BE2C (cell line): ENCODE measurements around the gene EYS.

ENCODE experiments used
- DNase-seq: peaks from one replicate; pipeline ENCODE4 v3.0.0-alpha.2; 2020
- H3K27me3 ChIP-seq: fragments of 250-450 bp; sonication (Bioruptor Pico); 2 replicates; pipeline ENCODE4 v1.5.1; 2020; ENCODE audit warnings: mild to moderate bottlenecking
- H3K36me3 ChIP-seq: fragments of 250-450 bp; sonication (Bioruptor Pico); 2 replicates; pipeline ENCODE4 v1.5.1; 2020; ENCODE audit warnings: mild to moderate bottlenecking
- H3K4me1 ChIP-seq: fragments of 250-450 bp; sonication (Bioruptor Pico); 2 replicates; pipeline ENCODE4 v1.5.1; 2020
- H3K4me3 ChIP-seq: 2 replicates; pipeline ENCODE4 v1.5.1; 2011; ENCODE audit warnings: low read depth, low read length
- H3K9me3 ChIP-seq: fragments of 250-450 bp; sonication (Bioruptor Pico); 2 replicates; pipeline ENCODE4 v1.5.1; 2020
- TF ChIP-seq, protein P1 (sequence below): IDR thresholded peaks from 2 replicates; pipeline ENCODE4 v1.5.1; 2012; ENCODE audit warnings: mild to moderate bottlenecking, low read depth, low read length

EYS gene

DNA sequence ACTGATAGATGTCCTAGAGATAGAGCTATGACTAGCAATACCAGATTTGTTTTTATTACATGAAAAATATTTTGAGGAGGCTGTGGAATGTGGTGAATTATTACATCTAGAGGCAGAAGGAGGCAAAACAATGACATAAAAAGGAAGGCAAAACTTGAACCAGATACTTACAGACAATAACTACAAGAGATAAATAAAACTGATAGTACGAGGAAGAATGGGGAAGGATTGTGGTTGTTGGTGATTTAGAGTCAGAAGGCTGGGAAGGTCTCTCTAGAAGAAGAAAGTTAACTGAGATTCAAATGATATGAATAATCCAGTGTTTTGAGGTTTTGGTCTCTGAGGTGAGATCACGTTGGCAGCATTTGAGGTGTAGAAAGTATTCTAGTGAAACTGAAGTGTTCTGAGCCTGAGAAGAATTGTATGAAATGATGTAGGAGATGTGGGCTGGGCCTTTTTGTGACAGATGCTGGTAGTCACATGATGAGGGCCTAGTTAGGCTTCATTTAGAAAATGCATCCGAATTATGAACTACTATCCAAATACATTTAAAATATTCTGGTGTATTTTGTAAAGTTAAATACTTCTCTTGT is 589.1 kb downstream of the EYS start:
- H3K9me3 ChIP-seq, result no peaks in the 10 kb centered on the region
- no peaks in the 10 kb centered on the region for H3K36me3 ChIP-seq
- DNase-seq, result no peak
- no peaks in the 10 kb centered on the region for H3K27me3 ChIP-seq
- no peak overlapping the region for H3K4me3 ChIP-seq
- no peaks in the 10 kb centered on the region; the same call in none of the 2 replicates for H3K4me1 ChIP-seq
- TF ChIP-seq, protein P1, sequence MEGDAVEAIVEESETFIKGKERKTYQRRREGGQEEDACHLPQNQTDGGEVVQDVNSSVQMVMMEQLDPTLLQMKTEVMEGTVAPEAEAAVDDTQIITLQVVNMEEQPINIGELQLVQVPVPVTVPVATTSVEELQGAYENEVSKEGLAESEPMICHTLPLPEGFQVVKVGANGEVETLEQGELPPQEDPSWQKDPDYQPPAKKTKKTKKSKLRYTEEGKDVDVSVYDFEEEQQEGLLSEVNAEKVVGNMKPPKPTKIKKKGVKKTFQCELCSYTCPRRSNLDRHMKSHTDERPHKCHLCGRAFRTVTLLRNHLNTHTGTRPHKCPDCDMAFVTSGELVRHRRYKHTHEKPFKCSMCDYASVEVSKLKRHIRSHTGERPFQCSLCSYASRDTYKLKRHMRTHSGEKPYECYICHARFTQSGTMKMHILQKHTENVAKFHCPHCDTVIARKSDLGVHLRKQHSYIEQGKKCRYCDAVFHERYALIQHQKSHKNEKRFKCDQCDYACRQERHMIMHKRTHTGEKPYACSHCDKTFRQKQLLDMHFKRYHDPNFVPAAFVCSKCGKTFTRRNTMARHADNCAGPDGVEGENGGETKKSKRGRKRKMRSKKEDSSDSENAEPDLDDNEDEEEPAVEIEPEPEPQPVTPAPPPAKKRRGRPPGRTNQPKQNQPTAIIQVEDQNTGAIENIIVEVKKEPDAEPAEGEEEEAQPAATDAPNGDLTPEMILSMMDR, result no peak

DNA sequence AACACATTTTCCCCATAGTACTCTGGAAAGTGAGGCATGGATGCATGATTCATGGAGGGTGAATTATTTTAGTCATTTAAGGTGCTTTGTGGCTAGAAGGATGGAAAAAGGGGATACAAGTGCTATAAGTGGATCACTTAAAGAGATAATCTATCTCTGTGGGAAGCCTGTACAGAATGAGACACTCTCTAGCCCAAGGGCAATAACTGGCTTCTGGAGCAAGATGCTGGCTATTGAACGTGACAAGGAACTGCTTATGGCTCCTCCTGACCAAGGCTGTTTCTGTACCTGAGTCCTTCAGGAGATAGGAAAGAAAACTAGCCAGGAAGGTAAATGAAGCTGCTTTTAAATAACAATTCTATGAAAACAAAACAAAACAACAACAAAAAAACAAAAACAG is 590.7 kb downstream of the EYS start:
- Histone ChIP-seq H3K4me3 (no peak overlapping the region), H3K27me3 (no peaks in the 10 kb centered on the region), H3K4me1 (no peaks in the 10 kb centered on the region; the same call in none of the 2 replicates), H3K36me3 (no peaks in the 10 kb centered on the region), H3K9me3 (no peaks in the 10 kb centered on the region)
- TF ChIP-seq, protein P1, result no peak
- DNase-seq, result no peak

DNA sequence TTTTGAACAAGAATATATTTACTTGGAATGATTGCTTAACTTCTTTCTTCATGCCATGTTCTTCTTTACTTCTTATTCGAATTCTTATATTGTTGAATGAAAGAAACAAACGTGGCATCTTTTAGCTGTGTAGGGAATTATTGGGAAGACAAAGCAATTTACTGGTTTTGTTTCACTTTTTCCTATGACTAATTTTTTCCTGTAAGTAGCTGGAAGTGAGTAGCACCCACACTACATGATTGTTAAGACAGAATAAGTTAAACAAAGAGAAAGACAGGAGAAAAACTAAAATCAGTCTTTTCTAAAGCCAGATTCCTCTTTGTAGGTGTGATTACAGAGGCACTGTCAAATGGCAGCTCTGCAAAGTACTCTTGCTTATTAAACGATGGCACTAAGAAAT is 593.4 kb downstream of the EYS start:
- H3K9me3 ChIP-seq, result no peaks in the 10 kb centered on the region
- H3K36me3 ChIP-seq, result no peaks in the 10 kb centered on the region
- no peaks in the 10 kb centered on the region for H3K27me3 ChIP-seq
- no peaks in the 10 kb centered on the region; the same call in none of the 2 replicates for H3K4me1 ChIP-seq
- DNase-seq, result no peak
- TF ChIP-seq, protein P1, result no peak
- no peak overlapping the region for H3K4me3 ChIP-seq

DNA sequence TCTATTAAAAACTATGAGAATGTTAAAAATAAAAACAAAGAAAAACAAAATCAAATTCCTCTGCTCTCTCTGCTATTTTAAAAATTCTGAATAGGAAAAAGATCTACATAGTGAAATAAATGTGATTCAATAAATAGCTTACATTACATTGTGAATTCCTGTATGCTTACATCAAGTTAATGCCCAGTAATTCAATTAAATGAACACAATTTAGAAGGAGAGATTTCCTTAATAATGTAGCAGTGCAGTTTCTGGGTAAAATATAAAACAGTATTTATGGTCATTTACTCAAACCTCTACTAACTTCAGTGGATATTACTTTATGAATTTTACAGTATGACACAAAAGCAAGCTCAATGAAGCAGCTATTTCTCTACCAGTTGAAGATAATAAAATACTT is 594.6 kb downstream of the EYS start:
- DNase-seq, result no peak
- Histone ChIP-seq H3K4me1 (no peaks in the 10 kb centered on the region; the same call in none of the 2 replicates), H3K4me3 (no peak overlapping the region), H3K27me3 (no peaks in the 10 kb centered on the region), H3K36me3 (no peaks in the 10 kb centered on the region), H3K9me3 (no peaks in the 10 kb centered on the region)
- TF ChIP-seq, protein P1, result no peak

DNA sequence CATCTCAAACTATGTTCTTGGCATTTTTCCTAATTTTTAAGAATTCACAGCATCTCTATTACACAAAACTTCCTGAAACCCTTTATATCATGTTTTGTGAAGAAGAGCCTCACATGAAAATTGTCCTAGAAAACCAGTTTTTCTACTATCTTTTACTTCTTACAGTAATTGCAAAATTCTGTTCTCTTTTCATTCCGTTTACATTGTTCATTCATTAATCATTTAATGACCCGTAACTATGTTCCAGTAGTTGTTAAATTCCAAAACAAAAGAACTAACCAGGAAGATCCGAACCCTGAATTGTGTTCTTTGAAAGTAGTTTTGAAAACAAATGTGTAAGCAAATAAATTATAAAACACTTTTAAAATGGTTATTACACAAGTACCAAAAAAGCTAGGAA is 597.0 kb downstream of the EYS start:
- H3K27me3 ChIP-seq, result no peaks in the 10 kb centered on the region
- no peaks in the 10 kb centered on the region for H3K9me3 ChIP-seq
- no peaks in the 10 kb centered on the region for H3K36me3 ChIP-seq
- no peak overlapping the region for H3K4me3 ChIP-seq
- H3K4me1 ChIP-seq, result no peaks in the 10 kb centered on the region; the same call in 1 of the 2 replicates
- TF ChIP-seq, protein P1, result no peak
- no peak for DNase-seq

DNA sequence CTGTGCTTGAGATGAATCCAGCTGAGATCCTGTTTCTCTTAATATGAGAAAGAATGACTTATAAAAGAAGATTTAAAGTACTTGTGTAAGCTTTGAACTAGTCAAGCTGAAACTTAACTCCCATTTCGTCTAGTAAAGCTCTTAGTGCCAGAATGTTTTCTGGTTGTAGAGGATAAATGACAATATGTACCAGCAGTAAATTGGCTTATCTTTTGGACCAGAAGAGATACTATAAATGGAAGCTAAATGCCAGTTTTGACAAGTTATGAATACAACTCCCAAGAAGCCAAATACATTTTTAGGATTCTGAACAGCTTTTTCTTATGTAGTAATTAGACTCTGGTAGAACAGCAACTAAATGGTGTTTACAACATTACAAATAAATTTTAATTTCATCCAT is 608.7 kb downstream of the EYS start:
- Histone ChIP-seq H3K27me3 (no peaks in the 10 kb centered on the region), H3K36me3 (no peaks in the 10 kb centered on the region), H3K4me3 (no peak overlapping the region), H3K4me1 (no peaks in the 10 kb centered on the region; the same call in 1 of the 2 replicates), H3K9me3 (no peaks in the 10 kb centered on the region)
- TF ChIP-seq, protein P1, result no peak
- DNase-seq, result no peak
